Measurements from ENCODE around the gene ZNF808.

The ZNF808 gene

GRCh38 chr19:52600639-52601024, 73.2 kb downstream of the ZNF808 start:
- peak; percentile 37 for DNase-seq

GRCh38 chr19:52601025-52601973, 73.8 kb downstream of the ZNF808 start:
- peak; percentile 92 for DNase-seq

- DNase-seq = peak; percentile 23
These were observed 74.5 kb downstream of the ZNF808 start for GRCh38 chr19:52601974-52602366.

- DNase-seq = no peak
These were observed 75.5 kb downstream of the ZNF808 start for GRCh38 chr19:52602941-52603340.

DNA sequence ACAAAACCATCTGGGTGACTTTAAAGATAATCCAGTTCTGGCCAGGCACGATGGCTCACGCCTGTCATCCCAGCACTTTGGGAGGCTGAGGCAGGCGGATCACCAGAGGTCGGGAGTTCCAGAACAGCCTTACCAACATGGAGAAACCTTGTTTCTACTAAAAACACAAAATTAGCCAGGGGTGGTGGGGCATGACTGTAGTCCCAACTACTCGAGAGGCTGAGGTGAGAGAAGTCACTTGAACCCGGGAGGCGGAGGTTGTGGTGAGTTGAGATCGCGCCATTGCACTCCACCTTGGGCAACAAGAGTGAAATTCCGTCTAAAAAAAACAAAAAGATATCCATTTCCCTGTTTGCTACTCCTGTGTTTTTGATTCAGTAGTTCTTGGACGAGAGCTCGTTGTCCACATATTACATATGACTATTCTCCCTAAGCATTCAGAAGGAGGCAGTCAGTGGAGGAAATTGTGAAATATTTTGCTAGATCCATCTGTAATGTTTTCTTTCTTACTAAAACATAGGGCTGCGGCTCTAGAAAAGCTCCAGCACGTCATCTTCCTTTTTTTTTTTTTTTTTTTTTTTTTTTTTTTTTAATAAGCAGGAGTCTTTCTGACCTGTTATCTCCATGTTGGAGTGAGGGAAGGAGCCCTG, 76.2 kb downstream of the ZNF808 start:
- no peak for DNase-seq
